ENCODE data around the gene TRPC1. TPM values are rescaled to one million over a fixed set of nuclear protein-coding genes. Genes with fewer than 3 reads are reported as not detected.

TRPC1 gene
- polyA plus RNA-seq, 1 of the 3 experiments (the other 2 are of a cell fraction): 9.6 TPM

- TF ChIP-seq USF2 (IDR thresholded peaks at IDR 0.05; ENCODE audit: borderline replicate concordance, low read depth, low read length): no peak
- no peak for TF ChIP-seq RFX5 (IDR thresholded peaks at IDR 0.05; ENCODE audit: low read length)
- TF ChIP-seq, protein P1, sequence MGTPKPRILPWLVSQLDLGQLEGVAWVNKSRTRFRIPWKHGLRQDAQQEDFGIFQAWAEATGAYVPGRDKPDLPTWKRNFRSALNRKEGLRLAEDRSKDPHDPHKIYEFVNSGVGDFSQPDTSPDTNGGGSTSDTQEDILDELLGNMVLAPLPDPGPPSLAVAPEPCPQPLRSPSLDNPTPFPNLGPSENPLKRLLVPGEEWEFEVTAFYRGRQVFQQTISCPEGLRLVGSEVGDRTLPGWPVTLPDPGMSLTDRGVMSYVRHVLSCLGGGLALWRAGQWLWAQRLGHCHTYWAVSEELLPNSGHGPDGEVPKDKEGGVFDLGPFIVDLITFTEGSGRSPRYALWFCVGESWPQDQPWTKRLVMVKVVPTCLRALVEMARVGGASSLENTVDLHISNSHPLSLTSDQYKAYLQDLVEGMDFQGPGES (IDR thresholded peaks at IDR 0.05; ENCODE audit: low read depth, low read length): no peak
Measured at GRCh38 chr3:142778541-142778940, 54.7 kb downstream of the TRPC1 start (continued).

- no peak overlapping the region for H3K4me3 ChIP-seq (ENCODE audit: low read depth in 2 of 2, low read length in 1 of 2)
- H2AFZ ChIP-seq (ENCODE audit: low read depth): peak overlapping the region; percentile 58; the same call in 1 of the 2 replicates
- peaks cover 4% of the 10 kb centered on the region for H3F3A ChIP-seq (replicated peaks; ENCODE audit: insufficient read depth)
- ChIA-PET CTCF (no interaction called here), POLR2A (no interaction called here)
- H3K4me2 ChIP-seq: 0 out of 2 replicates have a peak overlapping the region, but pooled peaks have one; percentile 37
- H3K4me1 ChIP-seq (ENCODE audit: control insufficient read depth in 1 of 2, insufficient read depth in 2 of 2, low read depth in 1 of 2, low read length in 1 of 2): no peaks in the 10 kb centered on the region; a peak in 1 of 4 replicates
- no peaks in the 10 kb centered on the region for H3K27me3 ChIP-seq (ENCODE audit: insufficient read depth)
- peaks cover 4% of the 10 kb centered on the region in 2 experiments for H3K36me3 ChIP-seq (replicated peaks in 1 of 2; ENCODE audit: control insufficient read depth in 1 of 2, insufficient read depth in 2 of 2, low read length in 1 of 2)
- DNase-seq: no peak
- H3K9me2 ChIP-seq: no peaks in the 10 kb centered on the region
- TF ChIP-seq EZH2phosphoT487 (IDR thresholded peaks at IDR 0.05; ENCODE audit: borderline replicate concordance, low read depth) (no peak), JUND (IDR thresholded peaks at IDR 0.05) (peak; percentile 59), ELF1 (IDR thresholded peaks at IDR 0.05) (no peak), FOSL2 (IDR thresholded peaks at IDR 0.05; ENCODE audit: borderline replicate concordance, low read depth) (peak; percentile 66)
- peak overlapping the region in 1 of 2 experiments; percentile 80; a peak in 2 of 4 replicates for H3K27ac ChIP-seq (ENCODE audit: low read depth in 2 of 2, low read length in 1 of 2)
- H3K9ac ChIP-seq: peak overlapping the region; percentile 27; the same call in 1 of the 2 replicates
- no peaks in the 10 kb centered on the region for H3K9me3 ChIP-seq
- no peaks in the 10 kb centered on the region for H4K20me1 ChIP-seq (ENCODE audit: insufficient read depth)
- no peaks in the 10 kb centered on the region; the same call in 1 of the 2 replicates for H3K79me2 ChIP-seq (ENCODE audit: insufficient read depth)
Measured at GRCh38 chr3:142779591-142779990, 55.8 kb downstream of the TRPC1 start.

GRCh38 chr3:142782616-142783015 is 58.8 kb downstream of the TRPC1 start:
- Histone ChIP-seq H3K4me1 (ENCODE audit: control insufficient read depth in 1 of 2, insufficient read depth in 2 of 2, low read depth in 1 of 2, low read length in 1 of 2) (no peaks in the 10 kb centered on the region; a peak in 1 of 4 replicates), H3K79me2 (ENCODE audit: insufficient read depth) (no peaks in the 10 kb centered on the region; the same call in 1 of the 2 replicates), H3F3A (replicated peaks; ENCODE audit: insufficient read depth) (peaks cover 4% of the 10 kb centered on the region), H3K36me3 (replicated peaks in 1 of 2; ENCODE audit: control insufficient read depth in 1 of 2, insufficient read depth in 2 of 2, low read length in 1 of 2) (peaks cover 10 to 11% of the 10 kb centered on the region in 2 experiments), H3K27ac (ENCODE audit: low read depth in 2 of 2, low read length in 1 of 2) (no peak overlapping the region), H3K9me3 (no peaks in the 10 kb centered on the region), H3K4me2 (no peak overlapping the region), H4K20me1 (ENCODE audit: insufficient read depth) (no peaks in the 10 kb centered on the region), H2AFZ (ENCODE audit: low read depth) (no peak overlapping the region), H3K9me2 (no peaks in the 10 kb centered on the region), H3K27me3 (ENCODE audit: insufficient read depth) (no peaks in the 10 kb centered on the region), H3K9ac (no peak overlapping the region), H3K4me3 (ENCODE audit: low read depth in 2 of 2, low read length in 1 of 2) (no peak overlapping the region)
- 100% methylated on average over 1 of the region's 2 CpGs for WGBS (ENCODE audit: low lambda C conversion rate)
- POLR2A ChIA-PET: no interaction called here
- CTCF ChIA-PET: no interaction called here
- no peak for DNase-seq
- no peak for TF ChIP-seq USF2 (IDR thresholded peaks at IDR 0.05; ENCODE audit: borderline replicate concordance, low read depth, low read length)
- no peak for TF ChIP-seq NFIC (IDR thresholded peaks at IDR 0.05; ENCODE audit: borderline replicate concordance)
- TF ChIP-seq MAX (IDR thresholded peaks at IDR 0.05; ENCODE audit: low read depth): no peak
- no peak for TF ChIP-seq TCF12 (IDR thresholded peaks at IDR 0.05)
- no peak for TF ChIP-seq GATA2 (CRISPR knock-in tag; IDR thresholded peaks at IDR 0.05)
- TF ChIP-seq, protein P1 (IDR thresholded peaks at IDR 0.05; ENCODE audit: low read depth, low read length): no peak
- TF ChIP-seq PBX3 (IDR thresholded peaks at IDR 0.05): no peak
- TF ChIP-seq, protein P2, sequence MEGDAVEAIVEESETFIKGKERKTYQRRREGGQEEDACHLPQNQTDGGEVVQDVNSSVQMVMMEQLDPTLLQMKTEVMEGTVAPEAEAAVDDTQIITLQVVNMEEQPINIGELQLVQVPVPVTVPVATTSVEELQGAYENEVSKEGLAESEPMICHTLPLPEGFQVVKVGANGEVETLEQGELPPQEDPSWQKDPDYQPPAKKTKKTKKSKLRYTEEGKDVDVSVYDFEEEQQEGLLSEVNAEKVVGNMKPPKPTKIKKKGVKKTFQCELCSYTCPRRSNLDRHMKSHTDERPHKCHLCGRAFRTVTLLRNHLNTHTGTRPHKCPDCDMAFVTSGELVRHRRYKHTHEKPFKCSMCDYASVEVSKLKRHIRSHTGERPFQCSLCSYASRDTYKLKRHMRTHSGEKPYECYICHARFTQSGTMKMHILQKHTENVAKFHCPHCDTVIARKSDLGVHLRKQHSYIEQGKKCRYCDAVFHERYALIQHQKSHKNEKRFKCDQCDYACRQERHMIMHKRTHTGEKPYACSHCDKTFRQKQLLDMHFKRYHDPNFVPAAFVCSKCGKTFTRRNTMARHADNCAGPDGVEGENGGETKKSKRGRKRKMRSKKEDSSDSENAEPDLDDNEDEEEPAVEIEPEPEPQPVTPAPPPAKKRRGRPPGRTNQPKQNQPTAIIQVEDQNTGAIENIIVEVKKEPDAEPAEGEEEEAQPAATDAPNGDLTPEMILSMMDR (IDR thresholded peaks at IDR 0.05): no peak
- TF ChIP-seq SIN3A (IDR thresholded peaks at IDR 0.05; ENCODE audit: borderline replicate concordance, low read depth, low read length): no peak
- no peak for TF ChIP-seq CHD2 (IDR thresholded peaks at IDR 0.05; ENCODE audit: low read length, partially characterized antibody)
- TF ChIP-seq FOSL2 (IDR thresholded peaks at IDR 0.05; ENCODE audit: borderline replicate concordance, low read depth): no peak
- TF ChIP-seq FOXJ3 (CRISPR knock-in tag; IDR thresholded peaks at IDR 0.05): no peak
- no peak for TF ChIP-seq JUND (IDR thresholded peaks at IDR 0.05)
